ENCODE results near the gene MEIS2.

DNA sequence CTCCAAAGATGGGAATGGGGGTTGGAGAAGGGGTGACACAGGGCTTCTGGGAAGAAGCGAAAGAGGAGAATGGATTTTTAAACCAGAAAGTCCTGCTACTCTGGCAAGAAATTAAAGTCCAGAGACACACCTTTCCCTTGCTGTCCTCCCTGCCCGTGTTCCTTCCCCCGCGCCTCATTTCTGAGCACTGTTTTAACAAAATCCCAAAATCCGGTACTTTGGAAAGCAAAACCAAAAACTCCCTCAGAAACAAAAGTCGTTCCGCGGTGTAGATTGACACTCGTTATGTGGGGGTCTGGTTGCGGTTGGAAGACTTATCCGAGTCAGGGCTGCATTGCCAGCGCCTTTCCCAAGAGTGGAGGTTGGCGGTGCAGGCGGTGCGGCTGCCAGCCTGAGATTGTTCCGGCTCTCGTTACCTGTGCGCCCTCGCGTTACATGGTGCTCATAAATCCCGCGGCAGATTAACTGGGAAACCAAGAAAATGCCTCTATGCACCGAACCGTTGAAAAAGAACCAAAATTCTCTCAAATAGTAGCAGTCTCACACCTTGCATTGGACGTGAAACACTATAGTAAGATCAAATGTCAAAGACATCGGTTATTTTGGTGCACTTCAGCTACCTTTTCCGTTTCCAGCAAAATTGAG, 217.7 kb downstream of the MEIS2 start:
- TF ChIP-seq, protein P1, sequence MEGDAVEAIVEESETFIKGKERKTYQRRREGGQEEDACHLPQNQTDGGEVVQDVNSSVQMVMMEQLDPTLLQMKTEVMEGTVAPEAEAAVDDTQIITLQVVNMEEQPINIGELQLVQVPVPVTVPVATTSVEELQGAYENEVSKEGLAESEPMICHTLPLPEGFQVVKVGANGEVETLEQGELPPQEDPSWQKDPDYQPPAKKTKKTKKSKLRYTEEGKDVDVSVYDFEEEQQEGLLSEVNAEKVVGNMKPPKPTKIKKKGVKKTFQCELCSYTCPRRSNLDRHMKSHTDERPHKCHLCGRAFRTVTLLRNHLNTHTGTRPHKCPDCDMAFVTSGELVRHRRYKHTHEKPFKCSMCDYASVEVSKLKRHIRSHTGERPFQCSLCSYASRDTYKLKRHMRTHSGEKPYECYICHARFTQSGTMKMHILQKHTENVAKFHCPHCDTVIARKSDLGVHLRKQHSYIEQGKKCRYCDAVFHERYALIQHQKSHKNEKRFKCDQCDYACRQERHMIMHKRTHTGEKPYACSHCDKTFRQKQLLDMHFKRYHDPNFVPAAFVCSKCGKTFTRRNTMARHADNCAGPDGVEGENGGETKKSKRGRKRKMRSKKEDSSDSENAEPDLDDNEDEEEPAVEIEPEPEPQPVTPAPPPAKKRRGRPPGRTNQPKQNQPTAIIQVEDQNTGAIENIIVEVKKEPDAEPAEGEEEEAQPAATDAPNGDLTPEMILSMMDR (IDR thresholded peaks at IDR 0.05; ENCODE audit: extremely low read depth in 1 of 2, insufficient read depth in 1 of 2, low read depth in 1 of 2, low read length in 2 of 2): no peak
- no peak for TF ChIP-seq POLR2A (IDR thresholded peaks at IDR 0.05; ENCODE audit: low read depth, low read length)
- no peak for TF ChIP-seq MAX (IDR thresholded peaks at IDR 0.05; ENCODE audit: insufficient read depth, insufficient read length)
- no peak for TF ChIP-seq JUN (IDR thresholded peaks at IDR 0.05; ENCODE audit: borderline replicate concordance, insufficient read depth, insufficient read length, low read depth)
